Measurements from ENCODE around the gene ZNF350.
A peak's percentile ranks its signal among the peaks of the same experiment; 100 is the strongest.

Gene ZNF350

GRCh38 chr19:51938936-51939335, 47.7 kb downstream of the ZNF350 start:
- DNase-seq: no peak
- no peaks in the 10 kb centered on the region for H3K4me1 ChIP-seq (ENCODE audit: control insufficient read depth, insufficient read depth, low read length, poor library complexity, severe bottlenecking)
- H3K36me3 ChIP-seq (ENCODE audit: control insufficient read depth, insufficient read depth, low read length): peaks cover 84% of the 10 kb centered on the region
- H3K9me3 ChIP-seq (ENCODE audit: control insufficient read depth, low read length): peaks cover 39% of the 10 kb centered on the region
- no peak overlapping the region for H3K27ac ChIP-seq (ENCODE audit: insufficient read depth, low read length, poor library complexity, severe bottlenecking)
- H3K4me3 ChIP-seq (ENCODE audit: insufficient read depth, low read depth, low read length, poor library complexity, severe bottlenecking): no peak overlapping the region
- H3K27me3 ChIP-seq (replicated peaks; ENCODE audit: control insufficient read depth, insufficient read depth, low read length, poor library complexity, severe bottlenecking): no peaks in the 10 kb centered on the region

DNA sequence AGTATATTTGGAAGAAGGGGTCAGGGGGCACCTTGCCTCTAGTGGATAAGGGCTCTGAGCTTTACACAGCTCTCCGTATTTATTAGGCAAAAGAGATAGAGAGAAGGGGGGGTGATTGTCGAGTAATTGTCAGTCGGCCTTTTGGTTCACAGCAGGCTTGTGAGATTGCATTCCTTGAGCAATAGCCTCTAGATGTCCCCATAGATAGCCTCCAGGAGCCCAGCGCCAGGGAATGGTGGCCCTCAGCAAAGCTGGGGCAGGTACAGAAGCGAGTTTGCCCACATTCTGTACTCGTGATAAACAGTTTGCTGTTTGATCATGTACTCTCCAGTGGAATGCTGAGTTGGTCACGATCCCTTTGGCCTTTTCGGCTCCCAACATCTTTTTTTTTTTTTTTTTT, 54.7 kb downstream of the ZNF350 start:
- Histone ChIP-seq H3K36me3 (ENCODE audit: control insufficient read depth, insufficient read depth, low read length) (peaks cover 64% of the 10 kb centered on the region), H3K9me3 (ENCODE audit: control insufficient read depth, low read length) (peaks cover 11% of the 10 kb centered on the region), H3K4me3 (ENCODE audit: insufficient read depth, low read depth, low read length, poor library complexity, severe bottlenecking) (no peak overlapping the region)

GRCh38 chr19:51927859-51928258, 58.8 kb downstream of the ZNF350 start:
- H3K27ac ChIP-seq (ENCODE audit: insufficient read depth, low read length, poor library complexity, severe bottlenecking): no peak overlapping the region
- H3K9me3 ChIP-seq (ENCODE audit: control insufficient read depth, low read length): peaks cover 10% of the 10 kb centered on the region
- H3K4me3 ChIP-seq (ENCODE audit: insufficient read depth, low read depth, low read length, poor library complexity, severe bottlenecking): peak overlapping the region; percentile 74
- H3K36me3 ChIP-seq (ENCODE audit: control insufficient read depth, insufficient read depth, low read length): peaks cover 27% of the 10 kb centered on the region
- H3K27me3 ChIP-seq (replicated peaks; ENCODE audit: control insufficient read depth, insufficient read depth, low read length, poor library complexity, severe bottlenecking): no peaks in the 10 kb centered on the region
- peaks cover 4% of the 10 kb centered on the region for H3K4me1 ChIP-seq (ENCODE audit: control insufficient read depth, insufficient read depth, low read length, poor library complexity, severe bottlenecking)
- DNase-seq: no peak

More for the DNA sequence above, 54.7 kb downstream of the ZNF350 start:
- H3K27ac ChIP-seq (ENCODE audit: insufficient read depth, low read length, poor library complexity, severe bottlenecking): no peak overlapping the region
- DNase-seq: no peak
- H3K27me3 ChIP-seq (replicated peaks; ENCODE audit: control insufficient read depth, insufficient read depth, low read length, poor library complexity, severe bottlenecking): no peaks in the 10 kb centered on the region
- H3K4me1 ChIP-seq (ENCODE audit: control insufficient read depth, insufficient read depth, low read length, poor library complexity, severe bottlenecking): no peaks in the 10 kb centered on the region

DNA sequence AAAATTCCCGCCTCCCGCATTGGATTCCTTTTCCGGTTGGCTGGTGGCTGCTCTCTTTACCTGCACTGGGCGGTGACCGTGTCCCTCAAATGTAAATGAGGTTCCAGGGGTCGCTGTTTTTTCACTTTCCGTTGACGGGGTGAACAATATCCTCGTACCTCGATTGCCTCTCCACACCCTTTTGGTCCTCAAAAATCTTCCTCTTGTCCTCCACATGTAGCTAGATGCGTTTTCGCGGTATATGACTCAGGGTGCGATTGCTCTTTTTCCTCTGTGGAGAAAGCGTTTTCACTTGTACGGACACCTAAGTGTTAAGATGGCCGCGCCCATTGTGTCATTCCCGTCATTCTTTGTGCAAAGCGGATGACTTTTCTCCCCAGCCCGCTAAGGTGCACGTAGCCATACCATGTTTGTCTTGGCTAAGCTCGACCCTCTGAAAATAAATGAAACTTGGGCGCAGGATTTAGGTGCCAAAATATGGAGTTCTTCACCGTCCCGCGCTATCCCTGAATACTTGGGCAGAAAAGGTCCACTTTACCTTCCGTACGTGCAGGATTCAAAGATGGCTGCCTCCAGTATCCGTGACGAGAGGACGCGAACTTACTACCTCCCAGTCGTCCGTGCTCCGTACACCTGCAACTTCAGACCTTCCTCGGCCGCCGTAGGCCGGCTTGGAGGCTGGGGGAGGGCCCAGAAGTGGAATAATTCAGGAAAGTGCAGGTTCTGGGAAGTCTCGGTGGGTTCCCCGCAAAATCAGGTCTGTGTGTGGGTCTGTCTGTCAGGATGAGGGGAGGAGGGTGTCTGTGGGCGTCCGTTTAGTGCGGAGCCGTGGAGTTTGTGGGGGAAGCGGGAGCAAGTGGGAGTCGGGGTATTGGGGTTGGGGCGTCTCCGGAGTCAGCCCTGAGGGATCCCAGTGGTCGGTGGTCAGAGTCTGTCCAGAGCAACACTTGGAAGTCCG, 59.6 kb downstream of the ZNF350 start, which contains the start of gene ZNF613:
Gene ZNF613, plus strand, starts transcription at position 689 of the 958 bp plus-strand sequence. CDS start 8,749 bp downstream, outside the sequence.
- Histone ChIP-seq H3K4me3 (ENCODE audit: insufficient read depth, low read depth, low read length, poor library complexity, severe bottlenecking) (peak within 1 kb of the TSS; percentile 74), H3K36me3 (ENCODE audit: control insufficient read depth, insufficient read depth, low read length) (peaks cover 24% of the 10 kb centered on the region), H3K27me3 (replicated peaks; ENCODE audit: control insufficient read depth, insufficient read depth, low read length, poor library complexity, severe bottlenecking) (no peaks in the 10 kb centered on the region), H3K27ac (ENCODE audit: insufficient read depth, low read length, poor library complexity, severe bottlenecking) (peak within 1 kb of the TSS; percentile 63), H3K9me3 (ENCODE audit: control insufficient read depth, low read length) (peaks cover 15% of the 10 kb centered on the region), H3K4me1 (ENCODE audit: control insufficient read depth, insufficient read depth, low read length, poor library complexity, severe bottlenecking) (peaks cover 4% of the 10 kb centered on the region)
- peak; percentile 53 to 70 (median 66) for DNase-seq

DNA sequence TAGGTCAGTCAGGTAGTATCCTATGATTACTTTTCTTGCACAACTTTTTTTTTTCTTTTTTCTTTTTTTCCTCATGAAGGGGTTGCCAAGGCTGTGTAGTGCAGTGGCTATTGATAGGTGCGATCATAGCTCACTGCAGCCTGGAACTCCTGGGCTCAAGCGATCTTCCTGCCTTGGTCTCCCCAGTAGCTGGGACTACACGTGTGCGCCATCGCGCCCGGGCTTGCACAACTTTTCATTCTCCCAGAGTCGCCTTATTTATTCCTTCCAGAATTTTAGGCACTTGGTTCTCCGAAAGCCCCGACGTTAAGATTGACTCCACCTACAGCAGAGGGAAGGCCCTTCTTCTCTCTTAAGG, 60.2 kb downstream of the ZNF350 start:
- Histone ChIP-seq H3K9me3 (ENCODE audit: control insufficient read depth, low read length) (peaks cover 22% of the 10 kb centered on the region), H3K4me1 (ENCODE audit: control insufficient read depth, insufficient read depth, low read length, poor library complexity, severe bottlenecking) (peaks cover 4% of the 10 kb centered on the region), H3K27me3 (replicated peaks; ENCODE audit: control insufficient read depth, insufficient read depth, low read length, poor library complexity, severe bottlenecking) (no peaks in the 10 kb centered on the region), H3K4me3 (ENCODE audit: insufficient read depth, low read depth, low read length, poor library complexity, severe bottlenecking) (peak overlapping the region; percentile 74), H3K27ac (ENCODE audit: insufficient read depth, low read length, poor library complexity, severe bottlenecking) (peak overlapping the region; percentile 63), H3K36me3 (ENCODE audit: control insufficient read depth, insufficient read depth, low read length) (peaks cover 17% of the 10 kb centered on the region)
- no peak for DNase-seq

GRCh38 chr19:51921949-51922348, 64.7 kb downstream of the ZNF350 start:
- H3K9me3 ChIP-seq (ENCODE audit: control insufficient read depth, low read length): peaks cover 51% of the 10 kb centered on the region
- H3K4me3 ChIP-seq (ENCODE audit: insufficient read depth, low read depth, low read length, poor library complexity, severe bottlenecking): no peak overlapping the region

DNA sequence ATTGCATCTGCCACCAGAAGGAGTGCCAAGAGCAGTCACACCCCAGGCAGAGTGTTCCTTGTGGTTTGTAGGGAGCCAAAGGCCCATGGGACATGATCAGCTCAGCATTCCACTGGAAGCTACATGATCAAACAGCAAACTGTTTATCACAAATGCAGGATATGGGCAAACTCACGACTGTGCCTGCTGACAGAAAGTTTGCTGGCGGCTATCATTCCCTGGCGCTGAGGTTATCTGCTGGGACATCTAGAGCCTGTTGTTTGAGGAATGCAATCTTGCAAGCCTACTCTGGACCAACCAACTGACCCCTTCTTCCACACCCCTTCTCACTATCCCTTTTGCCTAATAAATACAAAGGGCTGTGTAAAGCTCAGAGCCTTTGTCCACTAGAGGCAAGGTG, 67.0 kb downstream of the ZNF350 start:
- H3K27ac ChIP-seq (ENCODE audit: insufficient read depth, low read length, poor library complexity, severe bottlenecking): no peak overlapping the region
- peaks cover 65% of the 10 kb centered on the region for H3K9me3 ChIP-seq (ENCODE audit: control insufficient read depth, low read length)
- H3K4me3 ChIP-seq (ENCODE audit: insufficient read depth, low read depth, low read length, poor library complexity, severe bottlenecking): no peak overlapping the region
- no peaks in the 10 kb centered on the region for H3K4me1 ChIP-seq (ENCODE audit: control insufficient read depth, insufficient read depth, low read length, poor library complexity, severe bottlenecking)
- no peaks in the 10 kb centered on the region for H3K27me3 ChIP-seq (replicated peaks; ENCODE audit: control insufficient read depth, insufficient read depth, low read length, poor library complexity, severe bottlenecking)
- DNase-seq: no peak
- no peaks in the 10 kb centered on the region for H3K36me3 ChIP-seq (ENCODE audit: control insufficient read depth, insufficient read depth, low read length)

More at GRCh38 chr19:51921949-51922348, 64.7 kb downstream of the ZNF350 start:
- Histone ChIP-seq H3K27me3 (replicated peaks; ENCODE audit: control insufficient read depth, insufficient read depth, low read length, poor library complexity, severe bottlenecking) (no peaks in the 10 kb centered on the region), H3K27ac (ENCODE audit: insufficient read depth, low read length, poor library complexity, severe bottlenecking) (no peak overlapping the region), H3K4me1 (ENCODE audit: control insufficient read depth, insufficient read depth, low read length, poor library complexity, severe bottlenecking) (peaks cover 4% of the 10 kb centered on the region), H3K36me3 (ENCODE audit: control insufficient read depth, insufficient read depth, low read length) (no peaks in the 10 kb centered on the region)
- no peak for DNase-seq

DNA sequence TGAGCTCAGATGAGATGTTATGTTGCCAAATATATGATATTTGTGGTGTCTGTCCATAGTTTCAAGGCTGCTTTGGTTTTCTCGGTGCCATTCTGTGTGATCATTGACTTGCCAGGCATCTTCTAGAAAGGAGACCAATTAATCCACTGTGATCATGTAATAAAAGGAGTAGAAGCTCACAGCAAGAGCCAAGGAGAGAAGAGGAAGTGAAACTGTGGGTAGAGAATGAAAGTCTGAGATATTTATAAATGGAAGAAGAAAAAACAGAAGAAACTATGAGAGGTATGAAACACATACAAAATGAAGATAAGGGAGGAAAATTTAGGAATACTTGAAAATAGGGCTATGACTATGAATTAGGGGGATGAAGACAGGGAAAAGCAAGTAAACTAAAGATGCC, 70.5 kb downstream of the ZNF350 start:
- DNase-seq: no peak
- no peaks in the 10 kb centered on the region for H3K4me1 ChIP-seq (ENCODE audit: control insufficient read depth, insufficient read depth, low read length, poor library complexity, severe bottlenecking)
- no peaks in the 10 kb centered on the region for H3K36me3 ChIP-seq (ENCODE audit: control insufficient read depth, insufficient read depth, low read length)
- H3K27ac ChIP-seq (ENCODE audit: insufficient read depth, low read length, poor library complexity, severe bottlenecking): no peak overlapping the region
- H3K4me3 ChIP-seq (ENCODE audit: insufficient read depth, low read depth, low read length, poor library complexity, severe bottlenecking): no peak overlapping the region
- H3K9me3 ChIP-seq (ENCODE audit: control insufficient read depth, low read length): peaks cover 48% of the 10 kb centered on the region
- H3K27me3 ChIP-seq (replicated peaks; ENCODE audit: control insufficient read depth, insufficient read depth, low read length, poor library complexity, severe bottlenecking): no peaks in the 10 kb centered on the region

- H3K27me3 ChIP-seq (replicated peaks; ENCODE audit: control insufficient read depth, insufficient read depth, low read length, poor library complexity, severe bottlenecking): no peaks in the 10 kb centered on the region
- no peak overlapping the region for H3K4me3 ChIP-seq (ENCODE audit: insufficient read depth, low read depth, low read length, poor library complexity, severe bottlenecking)
- DNase-seq: no peak
- no peak overlapping the region for H3K27ac ChIP-seq (ENCODE audit: insufficient read depth, low read length, poor library complexity, severe bottlenecking)
- H3K36me3 ChIP-seq (ENCODE audit: control insufficient read depth, insufficient read depth, low read length): no peaks in the 10 kb centered on the region
- H3K9me3 ChIP-seq (ENCODE audit: control insufficient read depth, low read length): peaks cover 44% of the 10 kb centered on the region
- H3K4me1 ChIP-seq (ENCODE audit: control insufficient read depth, insufficient read depth, low read length, poor library complexity, severe bottlenecking): no peaks in the 10 kb centered on the region
These were observed 71.2 kb downstream of the ZNF350 start for GRCh38 chr19:51915324-51915867.

Measured in effector memory CD4-positive, alpha-beta T cell (primary cell).